H9 (cell line): Measurements from ENCODE around the gene OSR1. TPM values are rescaled to one million over a fixed set of nuclear protein-coding genes. Genes with fewer than 3 reads are reported as not detected.

Experiments
- DNase-seq: peaks from one replicate; pipeline ENCODE4 v3.0.0-alpha.2; 2017
- H2AFZ ChIP-seq: one replicate; pipeline ENCODE4 v1.6.1; 2013; ENCODE audit warnings: mild to moderate bottlenecking, low read length, control low read depth, moderate library complexity
- H2AK5ac ChIP-seq: 2 replicates; pipeline ENCODE4 v1.6.1; 2013; ENCODE audit warnings: low read length, control low read depth, mixed read lengths; ENCODE audit not compliant: insufficient read length
- H2BK120ac ChIP-seq: one replicate; pipeline ENCODE4 v1.6.1; 2013; ENCODE audit warnings: low read depth, mild to moderate bottlenecking, low read length, control low read depth, inconsistent platforms; ENCODE audit not compliant: poor library complexity, severe bottlenecking
- H2BK12ac ChIP-seq: 2 replicates; pipeline ENCODE4 v1.6.1; 2013; ENCODE audit warnings: low read length, control low read depth, mixed read lengths, low read depth; ENCODE audit not compliant: insufficient read length
- H2BK15ac ChIP-seq: 2 replicates; pipeline ENCODE4 v1.6.1; 2013; ENCODE audit warnings: low read depth, low read length, control low read depth
- H2BK20ac ChIP-seq: one replicate; pipeline ENCODE4 v1.6.1; 2013; ENCODE audit warnings: low read depth, mild to moderate bottlenecking, low read length, control low read depth, inconsistent platforms; ENCODE audit not compliant: poor library complexity, severe bottlenecking
- H2BK5ac ChIP-seq: 2 replicates; pipeline ENCODE4 v1.6.1; 2013; ENCODE audit warnings: low read length, control low read depth, mixed read lengths; ENCODE audit not compliant: insufficient read length
- H3K14ac ChIP-seq: 2 replicates; pipeline ENCODE4 v1.6.1; 2013; ENCODE audit warnings: low read length, control low read depth; ENCODE audit not compliant: insufficient read depth
- H3K18ac ChIP-seq: 2 replicates; pipeline ENCODE4 v1.6.1; 2013; ENCODE audit warnings: low read depth, mild to moderate bottlenecking, mixed read lengths, low read length, control low read depth; ENCODE audit not compliant: insufficient read length
- H3K23ac ChIP-seq: 2 replicates; pipeline ENCODE4 v1.6.1; 2013; ENCODE audit warnings: low read length, control low read depth, mixed read lengths, low read depth; ENCODE audit not compliant: insufficient read length
- H3K23me2 ChIP-seq: 2 replicates; pipeline ENCODE4 v1.6.1; 2013; ENCODE audit warnings: low read depth, mild to moderate bottlenecking, mixed read lengths, low read length, control low read depth; ENCODE audit not compliant: insufficient read length, poor library complexity, severe bottlenecking
- H3K27ac ChIP-seq: 2 replicates; pipeline ENCODE4 v1.5.1; 2013; ENCODE audit warnings: low read length, control low read depth, mixed read lengths, low read depth; ENCODE audit not compliant: insufficient read length
- H3K27me3 ChIP-seq: 2 replicates; pipeline ENCODE4 v1.6.1; 2013; ENCODE audit warnings: low read length, control low read depth, inconsistent platforms; ENCODE audit not compliant: insufficient read depth
- H3K4ac ChIP-seq: 2 replicates; pipeline ENCODE4 v1.6.1; 2013; ENCODE audit warnings: low read depth, mild to moderate bottlenecking, control low read depth, inconsistent platforms, low read length, moderate library complexity
- H3K4me1 ChIP-seq: 2 replicates; pipeline ENCODE4 v1.6.1; 2013; ENCODE audit warnings: low read length, control low read depth, inconsistent platforms; ENCODE audit not compliant: insufficient read depth
- H3K4me2 ChIP-seq: 2 replicates; pipeline ENCODE4 v1.6.1; 2013; ENCODE audit warnings: low read length, control low read depth, mixed read lengths; ENCODE audit not compliant: insufficient read length, insufficient read depth
- H3K56ac ChIP-seq: 2 replicates; pipeline ENCODE4 v1.6.1; 2013; ENCODE audit warnings: low read depth, mild to moderate bottlenecking, mixed read lengths, low read length, control low read depth; ENCODE audit not compliant: insufficient read length
- H3K79me1 ChIP-seq: 2 replicates; pipeline ENCODE4 v1.6.1; 2013; ENCODE audit warnings: low read depth, mild to moderate bottlenecking, moderate library complexity, low read length, control low read depth, inconsistent platforms; ENCODE audit not compliant: insufficient read depth, poor library complexity, severe bottlenecking
- H3K79me2 ChIP-seq: 2 replicates; pipeline ENCODE4 v1.6.1; 2013; ENCODE audit warnings: low read length, control low read depth, inconsistent platforms; ENCODE audit not compliant: insufficient read depth
- H3K9ac ChIP-seq: 2 replicates; pipeline ENCODE4 v1.6.1; 2013; ENCODE audit warnings: low read length, control low read depth, mixed read lengths; ENCODE audit not compliant: insufficient read length; ENCODE audit errors: extremely low read depth
- H3K9me3 ChIP-seq: one replicate; pipeline ENCODE4 v1.6.1; 2013; ENCODE audit warnings: low read depth, low read length, inconsistent platforms; ENCODE audit not compliant: control insufficient read depth
- H3T11ph ChIP-seq: one replicate; pipeline ENCODE4 v1.6.1; 2013; ENCODE audit warnings: mild to moderate bottlenecking, low read length, control low read depth, inconsistent platforms
- H4K20me1 ChIP-seq: one replicate; pipeline ENCODE4 v1.6.1; 2013; ENCODE audit not compliant: control insufficient read depth, insufficient read length, insufficient read depth
- H4K5ac ChIP-seq: 2 replicates; pipeline ENCODE4 v1.6.1; 2013; ENCODE audit warnings: low read depth, mild to moderate bottlenecking, mixed read lengths, low read length, control low read depth; ENCODE audit not compliant: insufficient read length
- H4K8ac ChIP-seq: replicated peaks from 2 replicates; pipeline ENCODE4 v1.6.1; 2013; ENCODE audit warnings: low read length, control low read depth, mixed read lengths, low read depth; ENCODE audit not compliant: insufficient read length
- H4K91ac ChIP-seq: 2 replicates; pipeline ENCODE4 v1.6.1; 2013; ENCODE audit warnings: low read depth, mild to moderate bottlenecking, moderate library complexity, mixed read lengths, low read length, control low read depth; ENCODE audit not compliant: insufficient read length
- H3K27ac Mint-ChIP-seq, 3 experiments: 2 replicates in 2 of 3; 3 replicates in 1 of 3; pipeline ENCODE4 v1.8.0; 2020 to 2021; ENCODE audit warnings: mixed read lengths in 3 of 3, mild to moderate bottlenecking in 1 of 3, moderate library complexity in 1 of 3
- H3K27me3 Mint-ChIP-seq: 2 replicates; pipeline ENCODE4 v1.8.0; 2021; ENCODE audit warnings: low read depth, mild to moderate bottlenecking, moderate library complexity, mixed read lengths
- H3K36me3 Mint-ChIP-seq, 3 experiments: 2 replicates in 2 of 3; 3 replicates in 1 of 3; pipeline ENCODE4 v1.8.0; 2020 to 2021; ENCODE audit warnings: low read depth in 3 of 3, mixed read lengths in 3 of 3; ENCODE audit not compliant: insufficient read depth in 1 of 3
- H3K4me1 Mint-ChIP-seq, 2 experiments: 2 replicates each; pipeline ENCODE4 v1.8.0; 2020; ENCODE audit warnings: mixed read lengths in 2 of 2
- H3K4me3 Mint-ChIP-seq, 2 experiments: 2 replicates in 1 of 2; 3 replicates in 1 of 2; pipeline ENCODE4 v1.8.0; 2020 to 2021; ENCODE audit warnings: mild to moderate bottlenecking in 2 of 2, mixed read lengths in 2 of 2, moderate library complexity in 1 of 2
- H3K9me3 Mint-ChIP-seq, 2 experiments: 2 replicates in 1 of 2; 3 replicates in 1 of 2; pipeline ENCODE4 v1.8.0; 2020; ENCODE audit warnings: mild to moderate bottlenecking in 2 of 2, mixed read lengths in 2 of 2, moderate library complexity in 1 of 2
- CTCF ChIP-seq: fragments of 200-600 bp; sonication (generic); conservative IDR thresholded peaks from 3 replicates; pipeline ENCODE4 v1.8.0; 2021; ENCODE audit warnings: antibody characterized with exemption, mild to moderate bottlenecking
- WGBS: extraction: QIAGEN DNeasy Blood & Tissue Kit; methylation state at CpG from one replicate; pipeline ENCODE4 v1.1.7; 2013; ENCODE audit warnings: missing lambda C conversion rate, low lambda C conversion rate, mixed read lengths; ENCODE audit not compliant: insufficient read length; ENCODE audit errors: extremely low coverage; 5-methylcytosine and 5-hydroxymethylcytosine counted together
- total RNA-seq: library from RNA; stranded (reverse); gene quantifications from 2 replicates; pipeline ENCODE4 v1.2.1, GENCODE V29; 2021

The OSR1 gene
- total RNA-seq, 1 experiment from 2014 or later = 0.35 TPM

DNA sequence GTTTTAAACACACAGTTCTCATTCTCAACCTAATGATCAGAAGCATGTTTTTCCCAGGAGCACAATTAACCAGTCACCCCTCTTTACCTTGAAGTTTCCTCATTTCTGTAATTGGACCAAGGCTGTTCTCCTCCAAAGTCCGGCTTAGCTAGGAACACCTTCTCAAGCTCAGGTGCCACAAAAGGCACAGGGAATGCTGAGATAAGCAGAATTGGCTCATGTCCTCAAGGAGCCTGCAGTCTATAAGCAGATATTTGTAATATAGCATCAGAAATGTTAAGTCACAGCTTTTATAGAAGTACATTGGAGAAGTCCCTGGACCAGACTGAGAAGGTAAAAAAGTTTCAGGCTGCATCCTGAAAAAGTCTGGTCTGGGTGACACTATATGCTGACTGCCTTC, 20.7 kb downstream of the OSR1 start:
- H3K9me3 Mint-ChIP-seq = peaks cover 0 to 3% of the 10 kb centered on the region in 2 experiments; a peak in 2 of 5 replicates
- Histone ChIP-seq H3K18ac (no peak overlapping the region), H3K4me1 (no peaks in the 10 kb centered on the region), H3K23ac (no peak overlapping the region), H3K23me2 (no peaks in the 10 kb centered on the region), H3K79me2 (no peaks in the 10 kb centered on the region), H2BK15ac (no peak overlapping the region), H3K27ac (no peak overlapping the region), H3K9me3 (no peaks in the 10 kb centered on the region), H2AFZ (no peak overlapping the region), H4K5ac (no peak overlapping the region), H3K79me1 (no peaks in the 10 kb centered on the region), H3K27me3 (no peaks in the 10 kb centered on the region), H2BK5ac (no peak overlapping the region), H2BK120ac (no peak overlapping the region), H3K4me2 (no peak overlapping the region), H3K9ac (no peak overlapping the region), H4K91ac (no peak overlapping the region), H2BK12ac (no peak overlapping the region), H3K14ac (no peak overlapping the region), H3K56ac (no peak overlapping the region), H3T11ph (no peak overlapping the region), H3K4ac (no peak overlapping the region), H2AK5ac (no peak overlapping the region), H4K8ac (no peak overlapping the region), H2BK20ac (no peak overlapping the region), H4K20me1 (no peaks in the 10 kb centered on the region)
- H3K27me3 Mint-ChIP-seq = no peaks in the 10 kb centered on the region
- no peak overlapping the region for H3K27ac Mint-ChIP-seq
- WGBS = no CpG with 5 or more reads among the region's 1 CpG
- no peak for DNase-seq
- no peaks in the 10 kb centered on the region for H3K4me1 Mint-ChIP-seq
- no peak overlapping the region for H3K4me3 Mint-ChIP-seq
- no peak for TF ChIP-seq CTCF
- H3K36me3 Mint-ChIP-seq = 0 out of 7 replicates have a peak, but pooled peaks cover 0 to 5% (median 0%) of the 10 kb centered on the region in 3 experiments
